Mesendoderm (in vitro differentiated cells): Measurements from ENCODE around the gene ARHGEF16.

Source experiments
- DNase-seq: peaks from one replicate; pipeline ENCODE4 v3.0.0; 2013
- H2AK5ac ChIP-seq: 2 replicates; pipeline ENCODE4 v1.6.1; 2013; ENCODE audit warnings: low read length, inconsistent platforms
- H2BK120ac ChIP-seq: 2 replicates; pipeline ENCODE4 v1.6.1; 2013; ENCODE audit warnings: low read depth, mild to moderate bottlenecking, low read length, moderate library complexity, mixed read lengths
- H2BK15ac ChIP-seq: replicated peaks from 2 replicates; pipeline ENCODE4 v1.6.1; 2013; ENCODE audit warnings: low read depth, mild to moderate bottlenecking, moderate library complexity
- H2BK5ac ChIP-seq: 2 replicates; pipeline ENCODE4 v1.6.1; 2013; ENCODE audit warnings: low read length, inconsistent platforms
- H3K18ac ChIP-seq: 2 replicates; pipeline ENCODE4 v1.6.1; 2013; ENCODE audit warnings: mild to moderate bottlenecking, low read length, mixed read lengths
- H3K23ac ChIP-seq: one replicate; pipeline ENCODE4 v1.6.1; 2013; ENCODE audit warnings: low read length
- H3K27ac ChIP-seq: 2 replicates; pipeline ENCODE4 v1.5.1; 2013; ENCODE audit warnings: low read depth, mild to moderate bottlenecking, inconsistent platforms, low read length, moderate library complexity
- H3K27me3 ChIP-seq: 2 replicates; pipeline ENCODE4 v1.6.1; 2013; ENCODE audit warnings: low read length, control low read depth, mild to moderate bottlenecking, inconsistent platforms; ENCODE audit not compliant: insufficient read depth, poor library complexity
- H3K36me3 ChIP-seq: 2 replicates; pipeline ENCODE4 v1.6.1; 2013; ENCODE audit warnings: low read length, inconsistent platforms; ENCODE audit not compliant: control insufficient read depth, insufficient read depth
- H3K4ac ChIP-seq: one replicate; pipeline ENCODE4 v1.6.1; 2013; ENCODE audit warnings: low read depth, mild to moderate bottlenecking, low read length, moderate library complexity
- H3K4me1 ChIP-seq: 2 replicates; pipeline ENCODE4 v1.6.1; 2013; ENCODE audit warnings: low read depth, low read length, inconsistent platforms; ENCODE audit not compliant: control insufficient read depth
- H3K4me2 ChIP-seq: 2 replicates; pipeline ENCODE4 v1.6.1; 2013; ENCODE audit warnings: low read length
- H3K4me3 ChIP-seq: 2 replicates; pipeline ENCODE4 v1.5.1; 2013; ENCODE audit warnings: mild to moderate bottlenecking, low read length
- H3K56ac ChIP-seq: one replicate; pipeline ENCODE4 v1.6.1; 2013; ENCODE audit warnings: low read length
- H3K79me1 ChIP-seq: 2 replicates; pipeline ENCODE4 v1.6.1; 2013; ENCODE audit warnings: low read length, inconsistent platforms
- H3K79me2 ChIP-seq: 2 replicates; pipeline ENCODE4 v1.6.1; 2013; ENCODE audit warnings: mild to moderate bottlenecking, low read length; ENCODE audit not compliant: control insufficient read depth, insufficient read depth
- H3K9ac ChIP-seq: 2 replicates; pipeline ENCODE4 v1.6.1; 2013; ENCODE audit warnings: low read length, inconsistent platforms
- H4K5ac ChIP-seq: one replicate; pipeline ENCODE4 v1.6.1; 2013; ENCODE audit warnings: low read length
- H4K8ac ChIP-seq: one replicate; pipeline ENCODE4 v1.6.1; 2013; ENCODE audit warnings: low read depth, mild to moderate bottlenecking, control low read depth, low read length, moderate library complexity
- WGBS: extraction: QIAGEN DNeasy Blood & Tissue Kit; methylation state at CpG from one replicate; pipeline ENCODE4 v1.1.7; 2013; ENCODE audit warnings: low lambda C conversion rate, missing lambda C conversion rate; ENCODE audit not compliant: insufficient coverage; ENCODE audit errors: extremely low coverage; 5-methylcytosine and 5-hydroxymethylcytosine counted together

ARHGEF16 gene

DNA sequence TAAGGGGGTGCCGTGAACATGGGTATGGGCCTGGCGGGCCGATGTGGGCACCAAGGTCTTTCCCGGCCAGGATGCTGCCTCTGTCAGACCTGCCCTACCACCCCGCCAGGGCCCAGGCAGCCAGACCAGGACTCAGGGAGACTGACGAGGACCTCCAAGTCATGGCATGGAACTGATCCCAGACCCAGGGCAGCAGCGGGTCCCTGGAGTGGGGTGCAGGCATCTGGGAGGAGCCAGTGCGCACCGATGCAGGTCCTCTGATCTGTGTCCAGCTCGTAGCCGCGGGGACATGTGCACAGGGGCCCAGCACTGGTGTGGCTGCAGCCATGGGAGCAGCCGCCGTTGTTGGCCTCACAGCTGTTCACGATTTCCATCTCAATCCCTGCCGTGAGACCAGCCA is 56.8 kb downstream of the ARHGEF16 start:
- H3K18ac ChIP-seq: no peak overlapping the region
- H4K8ac ChIP-seq: no peak overlapping the region
- H3K4me1 ChIP-seq: no peaks in the 10 kb centered on the region
- no peaks in the 10 kb centered on the region for H3K36me3 ChIP-seq
- H3K79me2 ChIP-seq: no peaks in the 10 kb centered on the region
- H3K27ac ChIP-seq: no peak overlapping the region
- no peak overlapping the region for H2AK5ac ChIP-seq
- no peaks in the 10 kb centered on the region for H3K27me3 ChIP-seq
- H3K79me1 ChIP-seq: no peaks in the 10 kb centered on the region
- H3K4me2 ChIP-seq: no peak overlapping the region
- no peak overlapping the region for H2BK120ac ChIP-seq
- WGBS: no CpG with 5 or more reads among the region's 16 CpGs
- H3K56ac ChIP-seq: no peak overlapping the region
- H3K23ac ChIP-seq: no peak overlapping the region
- H3K4me3 ChIP-seq: no peak overlapping the region
- H2BK15ac ChIP-seq: no peak overlapping the region
- H3K9ac ChIP-seq: no peak overlapping the region
- no peak overlapping the region for H2BK5ac ChIP-seq
- H4K5ac ChIP-seq: no peak overlapping the region
- no peak for DNase-seq
- H3K4ac ChIP-seq: no peak overlapping the region

- Histone ChIP-seq H3K4ac (no peak overlapping the region), H3K4me3 (no peak overlapping the region), H3K27me3 (no peaks in the 10 kb centered on the region), H4K8ac (no peak overlapping the region), H2BK5ac (no peak overlapping the region), H3K4me2 (no peak overlapping the region), H3K23ac (no peak overlapping the region), H2BK120ac (no peak overlapping the region), H3K27ac (no peak overlapping the region), H2AK5ac (no peak overlapping the region), H3K79me1 (no peaks in the 10 kb centered on the region), H3K18ac (no peak overlapping the region), H3K9ac (no peak overlapping the region), H2BK15ac (no peak overlapping the region), H3K79me2 (no peaks in the 10 kb centered on the region), H3K56ac (no peak overlapping the region), H3K36me3 (no peaks in the 10 kb centered on the region), H4K5ac (no peak overlapping the region), H3K4me1 (no peaks in the 10 kb centered on the region)
- DNase-seq: no peak
- WGBS: no CpG with 5 or more reads among the region's 15 CpGs
These were observed 57.4 kb downstream of the ARHGEF16 start for GRCh38 chr1:3511856-3512255.

GRCh38 chr1:3514404-3514803 is 59.9 kb downstream of the ARHGEF16 start:
- Histone ChIP-seq H3K56ac (no peak overlapping the region), H3K79me1 (no peaks in the 10 kb centered on the region), H2AK5ac (no peak overlapping the region), H4K8ac (no peak overlapping the region), H3K9ac (no peak overlapping the region), H2BK5ac (no peak overlapping the region), H2BK15ac (no peak overlapping the region), H3K23ac (no peak overlapping the region), H4K5ac (no peak overlapping the region), H3K36me3 (no peaks in the 10 kb centered on the region), H3K4me2 (no peak overlapping the region), H2BK120ac (no peak overlapping the region), H3K4me1 (no peaks in the 10 kb centered on the region), H3K4ac (no peak overlapping the region), H3K27ac (no peak overlapping the region), H3K79me2 (no peaks in the 10 kb centered on the region), H3K4me3 (no peak overlapping the region), H3K27me3 (no peaks in the 10 kb centered on the region), H3K18ac (no peak overlapping the region)
- DNase-seq: no peak
- WGBS: no CpG with 5 or more reads among the region's 17 CpGs

DNA sequence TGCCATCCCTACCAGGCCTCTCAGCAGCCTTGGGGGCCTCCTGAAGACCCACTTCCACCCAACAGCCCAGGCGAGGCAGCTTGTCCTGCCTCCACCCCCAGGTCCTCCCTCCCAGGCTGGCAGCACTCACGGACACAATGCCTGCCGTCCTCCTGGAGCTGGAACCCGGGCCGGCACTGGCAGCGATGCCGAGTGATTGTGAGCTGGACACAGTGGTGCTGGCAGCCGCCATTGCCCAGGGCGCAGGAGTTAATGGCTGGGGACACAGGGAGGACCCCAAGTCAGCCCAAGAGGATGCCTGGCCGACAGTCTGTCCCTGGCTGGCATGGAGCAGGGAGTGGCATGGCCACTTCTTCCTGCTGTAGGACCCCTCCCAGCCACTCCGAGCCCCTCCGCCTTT is 60.8 kb downstream of the ARHGEF16 start:
- WGBS: no CpG with 5 or more reads among the region's 12 CpGs
- no peak for DNase-seq

GRCh38 chr1:3515774-3516480 is 61.5 kb downstream of the ARHGEF16 start:
- Histone ChIP-seq H2BK15ac (no peak overlapping the region), H3K4me1 (no peaks in the 10 kb centered on the region), H3K27me3 (no peaks in the 10 kb centered on the region), H3K36me3 (no peaks in the 10 kb centered on the region), H3K79me2 (no peaks in the 10 kb centered on the region), H3K79me1 (no peaks in the 10 kb centered on the region), H3K9ac (no peak overlapping the region), H3K27ac (no peak overlapping the region), H3K4ac (no peak overlapping the region), H4K8ac (no peak overlapping the region), H2BK120ac (no peak overlapping the region), H3K23ac (no peak overlapping the region), H3K4me3 (no peak overlapping the region), H4K5ac (no peak overlapping the region), H2AK5ac (no peak overlapping the region), H2BK5ac (no peak overlapping the region), H3K4me2 (no peak overlapping the region), H3K18ac (no peak overlapping the region), H3K56ac (no peak overlapping the region)
- WGBS: no CpG with 5 or more reads among the region's 19 CpGs
- DNase-seq: no peak

More for the DNA sequence above, 60.8 kb downstream of the ARHGEF16 start:
- Histone ChIP-seq H3K4ac (no peak overlapping the region), H2AK5ac (no peak overlapping the region), H3K9ac (no peak overlapping the region), H3K56ac (no peak overlapping the region), H3K4me3 (no peak overlapping the region), H3K4me2 (no peak overlapping the region), H3K23ac (no peak overlapping the region), H3K79me1 (no peaks in the 10 kb centered on the region), H4K5ac (no peak overlapping the region), H3K18ac (no peak overlapping the region), H3K4me1 (no peaks in the 10 kb centered on the region), H3K79me2 (no peaks in the 10 kb centered on the region), H4K8ac (no peak overlapping the region), H2BK120ac (no peak overlapping the region), H3K27me3 (no peaks in the 10 kb centered on the region), H2BK15ac (no peak overlapping the region), H2BK5ac (no peak overlapping the region), H3K36me3 (no peaks in the 10 kb centered on the region), H3K27ac (no peak overlapping the region)

- no peak overlapping the region for H3K56ac ChIP-seq
- no CpG with 5 or more reads among the region's 15 CpGs for WGBS
These were observed 62.0 kb downstream of the ARHGEF16 start for GRCh38 chr1:3516481-3516869.

More at GRCh38 chr1:3516481-3516869, 62.0 kb downstream of the ARHGEF16 start:
- no peak overlapping the region for H3K27ac ChIP-seq
- H3K9ac ChIP-seq: no peak overlapping the region
- H2AK5ac ChIP-seq: no peak overlapping the region
- no peak overlapping the region for H3K4me3 ChIP-seq
- H2BK15ac ChIP-seq: no peak overlapping the region
- H2BK5ac ChIP-seq: no peak overlapping the region
- no peak overlapping the region for H3K18ac ChIP-seq
- DNase-seq: no peak
- H4K8ac ChIP-seq: no peak overlapping the region
- H3K27me3 ChIP-seq: no peaks in the 10 kb centered on the region
- H3K4ac ChIP-seq: no peak overlapping the region
- no peak overlapping the region for H3K4me2 ChIP-seq
- no peaks in the 10 kb centered on the region for H3K79me2 ChIP-seq
- H3K23ac ChIP-seq: no peak overlapping the region
- no peaks in the 10 kb centered on the region for H3K79me1 ChIP-seq
- H2BK120ac ChIP-seq: no peak overlapping the region
- no peaks in the 10 kb centered on the region for H3K36me3 ChIP-seq
- H3K4me1 ChIP-seq: no peaks in the 10 kb centered on the region
- no peak overlapping the region for H4K5ac ChIP-seq
